Bladder microvascular endothelial cell (primary cell): Measurements from ENCODE around the gene HTR3E. TPM values are rescaled to one million over a fixed set of nuclear protein-coding genes. Genes with fewer than 3 reads are reported as not detected.

ENCODE experiments used
- total RNA-seq: library from RNA; depleted of rRNA; stranded (reverse); fragments of >200 nt; gene quantifications from 2 replicates; pipeline ENCODE4 v1.2.3, GENCODE V29; 2014

Gene HTR3E, protein sequence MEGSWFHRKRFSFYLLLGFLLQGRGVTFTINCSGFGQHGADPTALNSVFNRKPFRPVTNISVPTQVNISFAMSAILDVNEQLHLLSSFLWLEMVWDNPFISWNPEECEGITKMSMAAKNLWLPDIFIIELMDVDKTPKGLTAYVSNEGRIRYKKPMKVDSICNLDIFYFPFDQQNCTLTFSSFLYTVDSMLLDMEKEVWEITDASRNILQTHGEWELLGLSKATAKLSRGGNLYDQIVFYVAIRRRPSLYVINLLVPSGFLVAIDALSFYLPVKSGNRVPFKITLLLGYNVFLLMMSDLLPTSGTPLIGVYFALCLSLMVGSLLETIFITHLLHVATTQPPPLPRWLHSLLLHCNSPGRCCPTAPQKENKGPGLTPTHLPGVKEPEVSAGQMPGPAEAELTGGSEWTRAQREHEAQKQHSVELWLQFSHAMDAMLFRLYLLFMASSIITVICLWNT
- total RNA-seq = not detected in 2 replicates

DNA sequence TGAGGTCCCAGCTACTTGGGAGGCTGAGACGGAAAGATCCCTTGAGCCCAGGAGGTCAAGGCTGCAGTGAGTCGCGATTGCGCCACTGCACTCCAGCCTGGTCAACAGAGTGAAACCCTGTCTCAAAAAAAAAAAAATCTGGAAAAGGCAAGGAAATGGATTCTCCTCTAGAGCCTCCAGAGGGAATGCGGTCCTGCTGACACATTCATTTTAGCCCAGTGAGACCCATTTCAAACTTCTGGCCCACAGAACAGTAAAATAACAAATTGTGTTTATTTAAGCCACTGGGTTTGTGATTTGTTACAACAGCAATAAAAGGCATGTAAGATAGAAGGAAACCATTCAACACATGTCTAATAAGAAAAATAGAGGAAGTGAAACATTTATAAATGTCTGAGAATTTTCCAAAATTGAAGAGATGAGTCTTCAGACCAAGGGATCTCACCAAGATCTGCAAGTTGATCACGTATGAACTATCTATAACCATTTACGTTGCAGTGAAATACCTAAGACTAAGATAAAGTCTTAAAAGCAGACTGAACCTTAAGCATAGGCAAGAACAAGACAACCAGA, at the start of gene HTR3E:
TSS of gene HTR3E (plus strand) at position 254 of the 573 bp plus-strand sequence. CDS start 466 bp downstream, outside the sequence.

GRCh38 chr3:184052767-184053166, 44.1 kb upstream of the HTR3E start, which contains the start of gene HTR3C:
TSS of gene HTR3C (plus strand) at chr3:184053047. CDS start at chr3:184053081, 34 bp downstream.

DNA sequence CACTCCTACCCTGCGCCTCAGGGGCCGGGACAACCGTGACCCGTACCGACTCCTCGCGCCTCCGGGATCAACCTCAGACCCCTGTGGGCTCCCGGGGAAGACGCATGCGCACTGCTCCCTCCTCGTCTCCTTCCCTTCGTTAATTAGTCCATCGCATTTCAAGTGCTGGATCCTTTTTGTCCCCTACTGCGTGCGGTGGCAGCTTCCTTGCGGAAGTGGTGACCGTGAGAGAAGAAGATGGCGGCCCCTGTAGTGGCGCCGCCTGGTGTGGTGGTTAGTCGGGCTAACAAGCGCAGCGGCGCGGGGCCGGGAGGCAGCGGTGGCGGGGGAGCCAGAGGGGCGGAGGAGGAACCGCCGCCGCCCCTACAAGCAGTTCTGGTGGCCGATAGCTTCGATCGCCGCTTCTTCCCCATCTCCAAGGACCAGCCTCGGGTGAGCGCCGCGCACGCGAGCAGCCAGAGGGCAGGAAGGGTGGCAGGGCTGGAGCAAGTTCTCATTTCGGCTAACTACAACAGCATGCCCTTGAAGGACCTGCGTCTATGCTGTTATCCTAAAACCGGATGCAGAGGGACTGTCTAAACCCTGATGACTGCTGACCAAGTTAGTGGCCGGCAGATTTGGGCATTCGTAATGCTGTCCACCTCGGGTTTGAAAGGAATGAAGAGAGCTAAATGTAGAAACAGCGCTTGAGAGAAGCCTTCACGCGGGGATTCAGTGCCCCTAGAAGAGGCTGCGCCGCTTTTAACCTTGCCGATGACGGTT, 38.5 kb downstream of the HTR3E start, which contains the start of gene EIF2B5:
TSS of gene EIF2B5 (plus strand) at position 210 of the 762 bp plus-strand sequence. CDS start at position 238, 28 bp downstream.

GRCh38 chr3:184154885-184155643, 58.2 kb downstream of the HTR3E start, which contains the start of gene DVL3:
TSS of gene DVL3 (plus strand) at chr3:184155377. CDS start at chr3:184155636, 259 bp downstream.

Other genes with a start within 250 kb of the HTR3E start
- 21.0 and 25.6 TPM in 2 replicates for gene PARL, start 212.2 kb upstream of the HTR3E start, total RNA-seq
- 7.9 and 17.1 TPM in 2 replicates for gene ABCC5, start 79.2 kb upstream of the HTR3E start, total RNA-seq
- not detected in 2 replicates for gene HTR3D, start 65.3 kb upstream of the HTR3E start, total RNA-seq
- not detected in 2 replicates for gene HTR3C, start 44.0 kb upstream of the HTR3E start, total RNA-seq
- gene EIF2B5, start 38.3 kb downstream of the HTR3E start, total RNA-seq = 31.7 and 50.0 TPM in 2 replicates
- gene DVL3, start 58.3 kb downstream of the HTR3E start, total RNA-seq = 15.9 and 28.8 TPM in 2 replicates
- 396 and 554 TPM in 2 replicates for gene AP2M1, start 77.8 kb downstream of the HTR3E start, total RNA-seq
- 38.5 and 54.1 TPM in 2 replicates for gene ABCF3, start 89.1 kb downstream of the HTR3E start, total RNA-seq
- 0.13 TPM in 1 of 2 replicates, not detected in the other for gene VWA5B2, start 132.5 kb downstream of the HTR3E start, total RNA-seq
- 14.6 and 43.5 TPM in 2 replicates for gene ALG3, start 151.9 kb downstream of the HTR3E start, total RNA-seq
- gene EEF1AKMT4, start 152.6 kb downstream of the HTR3E start, total RNA-seq = 3.2 and 3.4 TPM in 2 replicates
- gene CAMK2N2, start 164.5 kb downstream of the HTR3E start, total RNA-seq = 0.13 TPM in 1 of 2 replicates, not detected in the other
- gene ECE2, start 179.0 kb downstream of the HTR3E start, total RNA-seq = not detected in 2 replicates
- 371 and 561 TPM in 2 replicates for gene PSMD2, start 202.2 kb downstream of the HTR3E start, total RNA-seq
- 301 and 661 TPM in 2 replicates for gene EIF4G1, start 217.5 kb downstream of the HTR3E start, total RNA-seq
- 16.4 and 43.0 TPM in 2 replicates for gene FAM131A, start 240.5 kb downstream of the HTR3E start, total RNA-seq